T-helper 2 cell treated with Interferon-gamma antibody and Interleukin-4, amounts not matched to agents 5 μg/mL and 100 μg/mL, for 36 hours (primary cell): ENCODE data around the gene ENTREP3.
"Not testable (repeated sequence)": the region's sequence is repeated elsewhere in the genome, so short reads cannot be mapped to it uniquely, and the experiment has no call there.

Experiments
- DNase-seq: peaks from one replicate; pipeline ENCODE4 v3.0.0; 2021; ENCODE audit warnings: low spot score
- H3K27ac Mint-ChIP-seq: one replicate; pipeline ENCODE4 v1.8.0; 2021; ENCODE audit warnings: mild to moderate bottlenecking, mixed read lengths
- H3K27me3 Mint-ChIP-seq: one replicate; pipeline ENCODE4 v1.8.0; 2021; ENCODE audit warnings: low read depth, mixed read lengths
- H3K36me3 Mint-ChIP-seq: one replicate; pipeline ENCODE4 v1.8.0; 2021; ENCODE audit warnings: low read depth, mixed read lengths
- H3K4me1 Mint-ChIP-seq: one replicate; pipeline ENCODE4 v1.8.0; 2021; ENCODE audit warnings: low read depth, mixed read lengths
- H3K4me3 Mint-ChIP-seq: one replicate; pipeline ENCODE4 v1.8.0; 2022; ENCODE audit warnings: mild to moderate bottlenecking, moderate library complexity, mixed read lengths
- H3K9me3 Mint-ChIP-seq: one replicate; pipeline ENCODE4 v1.8.0; 2021; ENCODE audit warnings: mixed read lengths

The ENTREP3 gene

GRCh38 chr1:155250633-155251449 lies 4.4 kb downstream of the ENTREP3 start:
- peak; percentile 92 for DNase-seq
- Mint-ChIP-seq H3K9me3 (no peaks in the 10 kb centered on the region), H3K4me1 (peaks cover 26% of the 10 kb centered on the region), H3K36me3 (peaks cover 7% of the 10 kb centered on the region), H3K27me3 (no peaks in the 10 kb centered on the region), H3K27ac (peak overlapping the region; percentile 14), H3K4me3 (peak overlapping the region; percentile 66)

- Mint-ChIP-seq H3K36me3 (peaks cover 10% of the 10 kb centered on the region), H3K27ac (peak overlapping the region; percentile 79), H3K4me1 (peaks cover 29% of the 10 kb centered on the region), H3K4me3 (peak overlapping the region; percentile 80), H3K27me3 (no peaks in the 10 kb centered on the region), H3K9me3 (no peaks in the 10 kb centered on the region)
- no peak for DNase-seq
Measured at GRCh38 chr1:155250246-155250632, 5.0 kb downstream of the ENTREP3 start.

GRCh38 chr1:155247667-155248553 lies 7.4 kb downstream of the ENTREP3 start:
- DNase-seq: no peak
- Mint-ChIP-seq H3K36me3 (peaks cover 10% of the 10 kb centered on the region), H3K4me1 (peaks cover 27% of the 10 kb centered on the region)

GRCh38 chr1:155246796-155247195 lies 8.5 kb downstream of the ENTREP3 start:
- not testable (repeated sequence) for H3K36me3 Mint-ChIP-seq, H3K4me3 Mint-ChIP-seq, H3K9me3 Mint-ChIP-seq, H3K27me3 Mint-ChIP-seq, DNase-seq
- Mint-ChIP-seq H3K27ac (peak overlapping the region; percentile 1), H3K4me1 (peaks cover 30% of the 10 kb centered on the region)

More at GRCh38 chr1:155247667-155248553, 7.4 kb downstream of the ENTREP3 start:
- H3K4me3 Mint-ChIP-seq: no peak overlapping the region
- peaks cover 3% of the 10 kb centered on the region for H3K27me3 Mint-ChIP-seq
- no peak overlapping the region for H3K27ac Mint-ChIP-seq
- no peaks in the 10 kb centered on the region for H3K9me3 Mint-ChIP-seq

GRCh38 chr1:155245163-155245524 lies 10.1 kb downstream of the ENTREP3 start:
- Mint-ChIP-seq H3K9me3 (no peaks in the 10 kb centered on the region), H3K36me3 (peaks cover 12% of the 10 kb centered on the region), H3K27me3 (peaks cover 3% of the 10 kb centered on the region), H3K4me3 (peak overlapping the region; percentile 77), H3K4me1 (peaks cover 36% of the 10 kb centered on the region), H3K27ac (peak overlapping the region; percentile 93)
- DNase-seq: no peak

- H3K9me3 Mint-ChIP-seq: no peaks in the 10 kb centered on the region
- peaks cover 12% of the 10 kb centered on the region for H3K36me3 Mint-ChIP-seq
- peak overlapping the region; percentile 77 for H3K4me3 Mint-ChIP-seq
- H3K4me1 Mint-ChIP-seq: peaks cover 36% of the 10 kb centered on the region
- H3K27ac Mint-ChIP-seq: peak overlapping the region; percentile 93
- H3K27me3 Mint-ChIP-seq: peaks cover 3% of the 10 kb centered on the region
- peak; percentile 97 for DNase-seq
Measured at GRCh38 chr1:155244368-155245162, 10.7 kb downstream of the ENTREP3 start.

- H3K9me3 Mint-ChIP-seq: no peaks in the 10 kb centered on the region
- peaks cover 3% of the 10 kb centered on the region for H3K27me3 Mint-ChIP-seq
Measured at GRCh38 chr1:155242805-155243358, 12.4 kb downstream of the ENTREP3 start.

GRCh38 chr1:155241841-155242264 lies 13.4 kb downstream of the ENTREP3 start:
- Mint-ChIP-seq H3K36me3 (peaks cover 26% of the 10 kb centered on the region), H3K27me3 (peaks cover 3% of the 10 kb centered on the region), H3K4me1 (peaks cover 36% of the 10 kb centered on the region), H3K27ac (peak overlapping the region; percentile 82), H3K9me3 (no peaks in the 10 kb centered on the region), H3K4me3 (peak overlapping the region; percentile 90)
- DNase-seq: no peak

More at GRCh38 chr1:155242805-155243358, 12.4 kb downstream of the ENTREP3 start:
- Mint-ChIP-seq H3K27ac (peak overlapping the region; percentile 86), H3K36me3 (peaks cover 21% of the 10 kb centered on the region), H3K4me1 (peaks cover 36% of the 10 kb centered on the region), H3K4me3 (peak overlapping the region; percentile 77)
- no peak for DNase-seq

- Mint-ChIP-seq H3K4me1 (peaks cover 36% of the 10 kb centered on the region), H3K9me3 (no peaks in the 10 kb centered on the region), H3K36me3 (peaks cover 28% of the 10 kb centered on the region), H3K4me3 (peak overlapping the region; percentile 90), H3K27me3 (peaks cover 3% of the 10 kb centered on the region), H3K27ac (peak overlapping the region; percentile 82)
- peak; percentile 77 for DNase-seq
Measured at GRCh38 chr1:155241069-155241679, 14.1 kb downstream of the ENTREP3 start.

GRCh38 chr1:155236451-155236850 lies 18.8 kb downstream of the ENTREP3 start:
- Mint-ChIP-seq H3K9me3 (no peaks in the 10 kb centered on the region), H3K4me1 (peaks cover 13% of the 10 kb centered on the region), H3K27me3 (no peaks in the 10 kb centered on the region), H3K27ac (no peak overlapping the region), H3K36me3 (peaks cover 32% of the 10 kb centered on the region), H3K4me3 (no peak overlapping the region)
- DNase-seq: no peak

GRCh38 chr1:155235375-155235774 lies 19.9 kb downstream of the ENTREP3 start:
- H3K27ac Mint-ChIP-seq, DNase-seq, H3K4me1 Mint-ChIP-seq, H3K4me3 Mint-ChIP-seq, H3K27me3 Mint-ChIP-seq, H3K9me3 Mint-ChIP-seq: not testable (repeated sequence)
- H3K36me3 Mint-ChIP-seq: peaks cover 29% of the 10 kb centered on the region

- not testable (repeated sequence) for DNase-seq, H3K27ac Mint-ChIP-seq, H3K9me3 Mint-ChIP-seq, H3K27me3 Mint-ChIP-seq, H3K4me1 Mint-ChIP-seq, H3K4me3 Mint-ChIP-seq
- peaks cover 23% of the 10 kb centered on the region for H3K36me3 Mint-ChIP-seq
Measured at GRCh38 chr1:155233502-155233901, 21.8 kb downstream of the ENTREP3 start.
